H1 (cell line): ENCODE measurements around the gene G2E3. TPM values are rescaled to one million over a fixed set of nuclear protein-coding genes. Genes with fewer than 3 reads are reported as not detected.

ENCODE experiments used
- SRF ChIP-seq: IDR thresholded peaks from 2 replicates; pipeline ENCODE4 v1.6.1; 2011; ENCODE audit warnings: mild to moderate bottlenecking, low read depth, low read length, moderate library complexity
- polyA plus RNA-seq, 7 experiments: library from polyadenylated mRNA; depleted of rRNA in 3 of 7; stranded (reverse) in 5 of 7; unstranded in 2 of 7; fragments of >200 nt in 5 of 7; fragments of 200-250 nt in 2 of 7; gene quantifications; 1 replicate in 5 of 7; 2 replicates in 1 of 7; 4 replicates in 1 of 7; pipeline versions ENCODE4 v1.2.1 to v1.2.3, GENCODE V29; 2011 to 2013; ENCODE audit warnings: missing spikeins in 2 of 7, mixed read lengths in 2 of 7
- total RNA-seq: library from RNA; stranded (reverse); fragmentation: NEBNext Ultra II Directional; extraction: Animal tissue kit (Norgen Biotek cat#: 25700); gene quantifications from 2 replicates; pipeline ENCODE4 v1.2.1, GENCODE V29; 2021

Gene G2E3
- total and polyA plus RNA-seq, 2 of the 8 experiments (the other 6 are each of a cell fraction or from before 2014, with no cell fraction given) = 9.2 to 72.0 TPM

- TF ChIP-seq SRF = no peak
- TF ChIP-seq, all 59 proteins: peak for 0
Observed at GRCh38 chr14:30638926-30639325, 80.0 kb downstream of the G2E3 start (continued).
